Muscle of arm (tissue), 12 donors: Measurements from ENCODE around the gene WDR82. TPM values are rescaled to one million over a fixed set of nuclear protein-coding genes. Genes with fewer than 3 reads are reported as not detected.

Experiments used
- DNase-seq: peaks from one replicate; pipeline ENCODE4 v3.0.0-alpha.2; 2013
- polyA plus RNA-seq, 12 donors: library from polyadenylated mRNA; unstranded; fragments of 120-200 nt; gene quantifications; one replicate each; pipeline ENCODE4 v1.2.1, GENCODE V29; 2013; ENCODE audit not compliant: insufficient read length in 12 of 12

WDR82 gene
- polyA plus RNA-seq, 12 donors: 73.8 to 110 (median 91.3) TPM

- DNase-seq: no peak
Observed at GRCh38 chr3:52311576-52312119, 33.2 kb upstream of the WDR82 start.

- DNase-seq: no peak
Observed at GRCh38 chr3:52310861-52311575, 32.6 kb upstream of the WDR82 start.

- no peak for DNase-seq
Observed at GRCh38 chr3:52308308-52308707, 29.9 kb upstream of the WDR82 start.

DNA sequence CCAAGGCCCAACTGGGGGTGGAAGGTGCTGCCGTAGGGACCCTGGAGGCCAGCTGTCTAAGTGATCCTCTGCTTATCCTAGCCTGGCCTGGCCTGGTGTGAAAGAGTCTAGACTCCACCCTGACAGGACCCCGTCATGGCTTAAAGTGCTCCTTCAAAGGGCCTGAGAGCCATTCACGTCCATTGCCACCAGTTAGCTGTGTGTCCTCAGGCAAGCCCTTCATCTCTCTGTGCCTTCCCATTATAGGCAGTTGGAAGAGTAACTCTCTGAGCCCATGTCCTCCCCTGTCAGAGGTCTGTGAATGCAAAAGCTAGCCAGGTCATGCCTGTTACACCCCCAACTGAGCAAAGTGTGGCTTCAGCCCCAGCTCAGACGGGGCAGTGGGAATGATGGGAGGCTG is 28.5 kb upstream of the WDR82 start:
- DNase-seq: no peak

DNA sequence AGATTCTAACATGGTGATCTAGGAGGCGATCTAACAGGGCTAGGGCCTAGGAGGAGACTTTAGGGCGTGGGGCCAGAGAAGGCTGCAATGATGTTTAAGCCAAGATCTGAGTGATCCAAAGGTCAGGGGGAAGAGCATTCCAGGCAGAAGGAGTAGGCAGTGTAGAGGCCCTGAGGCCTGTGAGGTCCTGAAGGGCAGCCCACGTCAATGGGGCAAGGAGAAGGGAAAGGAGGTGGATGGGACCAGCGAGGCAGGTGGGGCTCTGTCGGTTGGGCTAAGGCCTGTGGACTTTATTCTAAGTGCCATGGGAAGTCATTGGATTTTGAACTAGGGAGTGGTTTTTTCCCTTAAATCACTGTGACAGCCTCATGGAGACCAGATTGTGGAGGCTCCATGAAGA is 27.5 kb upstream of the WDR82 start:
- DNase-seq: no peak

DNA sequence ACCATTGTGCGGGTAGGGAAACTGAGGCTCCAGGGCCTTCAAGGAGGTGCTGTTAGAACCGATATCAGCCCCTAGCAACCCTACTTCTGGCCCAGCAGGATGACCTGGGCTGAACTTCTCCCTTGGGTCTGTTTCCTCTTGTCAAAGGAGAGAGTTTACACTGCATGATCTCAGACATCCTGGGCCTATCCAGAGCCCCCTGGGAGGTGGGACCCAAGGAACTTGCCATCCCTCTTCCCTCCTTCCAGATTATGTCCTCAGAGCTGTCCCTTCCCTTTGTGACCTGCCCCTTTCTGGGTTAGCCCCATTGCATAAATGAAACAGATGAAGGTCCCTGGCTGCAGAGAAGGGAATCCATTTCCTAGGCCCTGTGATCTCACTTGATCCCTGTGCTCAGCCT is 25.4 kb upstream of the WDR82 start:
- DNase-seq: no peak

DNA sequence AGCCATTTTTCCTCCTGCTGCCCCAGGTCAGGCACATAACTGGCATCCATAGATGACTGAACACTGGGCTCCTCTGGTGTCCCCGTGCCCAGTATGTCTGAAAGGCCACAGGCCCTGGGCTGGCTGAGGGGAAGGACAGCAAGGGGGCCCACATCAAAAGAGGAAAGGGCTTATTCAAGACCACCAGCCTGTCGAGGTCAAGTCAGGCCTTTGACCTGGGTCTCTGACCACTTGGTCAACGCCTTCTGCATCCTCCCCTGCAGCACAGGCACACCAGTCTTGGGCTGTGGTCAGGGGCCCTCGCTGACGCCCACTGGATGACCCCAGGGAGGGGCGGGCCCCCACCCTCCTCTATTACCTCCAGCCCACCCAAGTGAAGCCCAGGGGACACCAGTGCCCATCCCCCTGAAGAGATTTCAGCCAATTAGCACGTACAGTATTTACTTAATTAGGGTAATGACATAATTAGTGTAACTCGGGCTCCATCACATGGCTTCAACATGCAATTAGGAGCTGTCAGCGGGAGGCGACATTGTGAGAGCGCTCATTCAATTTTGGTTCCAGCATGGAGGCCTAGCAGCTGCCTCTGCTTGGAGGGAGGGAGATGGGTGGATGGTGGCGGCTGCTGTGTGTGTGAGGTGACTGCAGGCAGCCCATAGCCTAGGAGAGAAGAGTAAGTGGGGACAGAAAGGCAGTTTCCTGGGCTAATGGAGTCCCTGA is 24.1 kb upstream of the WDR82 start:
- DNase-seq: no peak

DNA sequence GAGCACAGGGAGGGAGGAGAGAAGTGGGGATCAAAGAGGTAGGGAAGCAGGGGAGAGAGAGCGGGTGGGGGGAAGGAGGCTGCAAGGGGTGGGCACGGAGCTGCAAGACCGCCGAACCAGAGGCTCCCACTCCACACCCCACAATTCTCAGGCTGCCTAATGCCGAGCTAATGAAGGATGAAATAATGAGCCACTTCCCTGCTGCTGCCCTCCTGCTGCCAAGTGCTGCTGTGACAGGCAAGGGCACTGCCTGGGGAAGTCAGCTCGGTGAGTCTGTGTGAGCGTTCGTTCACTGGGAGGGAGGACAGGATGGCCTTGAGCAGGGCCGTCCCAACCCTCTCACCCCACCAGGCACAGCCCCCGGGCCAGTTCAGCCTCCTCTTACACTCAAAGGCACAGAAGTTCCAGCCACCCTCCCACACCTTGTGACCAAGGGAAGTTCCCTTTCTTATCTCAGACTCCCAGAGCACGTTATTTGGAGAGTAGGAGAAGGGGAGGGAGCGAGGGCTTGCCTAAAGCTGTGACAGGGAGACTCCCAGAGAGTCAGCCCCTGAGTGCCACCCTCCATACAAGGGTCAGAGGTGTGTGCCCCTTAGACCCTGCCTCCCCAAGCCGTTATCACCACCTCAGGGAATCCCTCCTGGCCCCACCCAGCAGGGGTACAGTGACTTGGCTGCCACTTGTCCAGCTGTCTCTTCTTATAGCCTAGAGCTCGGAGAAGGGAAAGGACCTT is 21.6 kb upstream of the WDR82 start:
- no peak for DNase-seq

DNA sequence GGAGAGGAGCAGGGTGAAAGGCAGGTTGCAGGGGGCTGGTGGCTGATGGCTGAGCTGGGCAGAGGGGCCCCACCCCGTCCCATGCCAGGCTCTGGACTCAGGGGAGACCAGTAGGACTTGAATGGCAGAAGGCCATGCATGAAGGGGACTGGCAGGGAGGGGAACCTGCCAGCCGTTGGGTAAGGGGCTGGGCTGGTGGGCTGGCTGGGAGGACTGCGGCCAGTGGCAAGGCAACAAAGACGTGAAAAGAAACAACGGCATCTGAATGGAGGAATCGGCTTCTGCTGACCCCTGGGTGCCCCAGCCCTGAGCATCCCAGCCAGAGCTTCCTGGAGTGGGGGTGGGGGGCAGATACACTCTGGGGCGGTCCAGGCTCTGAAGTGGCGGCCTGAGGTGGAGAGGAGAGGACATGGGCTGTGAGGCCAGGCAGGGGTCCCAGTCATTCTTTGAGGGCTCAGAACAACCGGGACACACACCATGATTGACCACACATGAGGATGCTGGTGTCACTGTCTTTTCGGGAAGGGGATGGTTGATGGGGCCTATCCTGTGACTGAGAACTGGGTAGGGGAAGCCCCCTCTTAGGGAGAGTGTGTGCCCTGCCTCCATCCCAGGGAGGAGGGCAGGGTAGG is 20.9 kb upstream of the WDR82 start:
- DNase-seq: no peak

GRCh38 chr3:52298149-52299098 is 20.0 kb upstream of the WDR82 start:
- no peak for DNase-seq

- no peak for DNase-seq
Observed at GRCh38 chr3:52297242-52298148, 19.0 kb upstream of the WDR82 start.

DNA sequence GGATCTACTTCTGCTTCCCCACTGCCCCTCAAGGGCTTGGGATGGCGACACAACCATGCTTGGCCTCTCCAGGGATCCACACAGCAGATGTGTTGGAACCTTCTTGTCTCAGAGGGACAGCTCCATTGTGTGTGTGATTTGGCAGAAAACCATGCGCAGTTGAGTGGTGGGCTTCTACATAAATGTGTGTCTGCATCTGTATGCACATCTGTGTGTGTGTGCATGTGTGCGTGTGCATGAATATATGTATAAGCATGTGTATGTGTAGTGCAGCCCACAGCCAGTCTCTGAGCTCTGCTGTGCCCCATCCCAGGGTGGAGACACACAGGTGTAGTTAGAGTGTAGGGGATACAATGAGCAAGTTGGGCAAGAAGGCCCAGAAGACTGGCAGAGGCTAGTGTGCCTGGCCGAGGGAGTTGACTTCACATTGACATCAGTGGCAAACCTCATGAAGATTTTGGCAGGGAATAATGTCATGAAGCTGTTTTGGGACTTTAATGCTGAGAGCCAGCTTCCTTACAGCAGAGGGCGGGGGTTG is 17.3 kb upstream of the WDR82 start:
- DNase-seq: no peak

DNA sequence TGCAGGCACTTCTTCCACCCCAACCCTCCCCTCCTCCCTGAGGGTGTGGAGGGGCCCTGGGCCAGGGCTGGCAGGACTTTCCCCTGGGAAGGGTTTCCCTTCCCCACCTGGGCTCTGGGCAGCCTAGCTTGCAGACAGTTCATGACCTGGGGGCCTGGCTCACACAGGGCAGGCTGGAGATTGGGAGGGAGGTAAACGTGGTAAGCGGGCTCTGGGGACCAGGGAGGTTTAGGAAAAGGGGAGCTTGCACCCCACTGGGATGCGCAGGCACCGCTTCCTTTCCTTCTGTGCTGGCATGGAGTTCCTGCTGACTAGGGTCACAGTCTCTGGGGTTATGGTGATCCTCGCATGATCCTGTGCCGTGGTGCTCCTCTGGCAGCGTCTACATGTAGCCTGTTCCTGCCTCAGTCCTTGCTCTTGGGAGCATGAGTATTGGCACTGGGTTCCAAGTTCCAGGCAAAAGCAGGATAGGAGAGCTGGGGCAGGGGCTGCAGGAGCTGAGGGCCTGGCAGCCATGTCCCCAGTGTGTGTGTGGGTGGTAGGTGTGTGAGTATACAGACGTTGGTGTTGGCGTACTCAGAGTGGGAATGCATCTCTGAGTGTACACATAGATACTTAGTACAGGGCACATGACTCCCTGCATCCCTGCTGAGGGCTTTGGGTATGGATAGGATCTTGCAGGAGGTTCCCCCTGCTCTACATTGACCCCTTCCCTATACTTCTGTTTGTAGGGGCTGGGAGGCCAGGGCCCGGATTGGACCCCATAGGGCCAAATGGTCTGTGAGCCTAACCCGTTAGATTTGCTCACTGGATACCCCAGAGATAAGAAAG is 16.1 kb upstream of the WDR82 start:
- DNase-seq: no peak

DNA sequence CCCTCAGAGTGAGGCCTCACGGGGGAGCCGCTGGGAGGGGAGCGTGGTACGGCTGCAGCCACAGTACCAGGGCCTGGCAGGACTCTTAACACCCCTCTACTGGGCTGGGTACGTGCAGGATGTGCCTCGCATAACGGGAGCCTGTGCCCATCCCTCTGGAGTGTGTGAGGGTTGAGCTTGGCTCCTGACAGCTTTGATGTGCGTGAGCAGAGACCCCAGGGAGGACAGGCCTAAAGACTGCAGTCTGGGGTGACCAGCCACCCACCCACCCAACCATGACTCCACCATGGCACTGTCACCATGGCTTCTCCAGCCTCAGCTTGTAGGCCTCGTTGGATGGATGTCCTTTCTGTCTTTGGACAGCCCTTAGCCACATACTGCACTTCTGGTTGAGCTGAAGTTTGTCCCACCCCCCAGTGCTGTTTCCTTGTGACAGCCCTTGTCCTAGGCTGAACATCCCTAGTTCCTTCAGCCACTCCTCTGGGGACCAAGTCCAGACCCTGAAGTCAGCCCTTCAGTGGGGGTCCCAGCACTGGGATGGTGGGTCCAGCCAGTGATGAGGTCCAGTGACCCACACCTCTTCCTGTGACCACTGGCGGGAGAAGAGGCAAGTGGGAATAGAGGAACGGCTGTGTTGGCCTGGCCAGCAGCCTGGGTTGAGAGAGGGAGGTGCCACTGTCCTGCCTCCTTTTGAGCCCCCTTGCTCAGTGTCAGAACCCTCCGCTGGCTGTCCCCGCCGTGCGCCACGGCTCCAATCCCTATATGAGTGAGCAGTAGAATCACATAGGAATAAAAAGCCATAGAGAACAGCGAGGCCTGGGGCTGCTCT is 15.3 kb upstream of the WDR82 start:
- DNase-seq: no peak

DNA sequence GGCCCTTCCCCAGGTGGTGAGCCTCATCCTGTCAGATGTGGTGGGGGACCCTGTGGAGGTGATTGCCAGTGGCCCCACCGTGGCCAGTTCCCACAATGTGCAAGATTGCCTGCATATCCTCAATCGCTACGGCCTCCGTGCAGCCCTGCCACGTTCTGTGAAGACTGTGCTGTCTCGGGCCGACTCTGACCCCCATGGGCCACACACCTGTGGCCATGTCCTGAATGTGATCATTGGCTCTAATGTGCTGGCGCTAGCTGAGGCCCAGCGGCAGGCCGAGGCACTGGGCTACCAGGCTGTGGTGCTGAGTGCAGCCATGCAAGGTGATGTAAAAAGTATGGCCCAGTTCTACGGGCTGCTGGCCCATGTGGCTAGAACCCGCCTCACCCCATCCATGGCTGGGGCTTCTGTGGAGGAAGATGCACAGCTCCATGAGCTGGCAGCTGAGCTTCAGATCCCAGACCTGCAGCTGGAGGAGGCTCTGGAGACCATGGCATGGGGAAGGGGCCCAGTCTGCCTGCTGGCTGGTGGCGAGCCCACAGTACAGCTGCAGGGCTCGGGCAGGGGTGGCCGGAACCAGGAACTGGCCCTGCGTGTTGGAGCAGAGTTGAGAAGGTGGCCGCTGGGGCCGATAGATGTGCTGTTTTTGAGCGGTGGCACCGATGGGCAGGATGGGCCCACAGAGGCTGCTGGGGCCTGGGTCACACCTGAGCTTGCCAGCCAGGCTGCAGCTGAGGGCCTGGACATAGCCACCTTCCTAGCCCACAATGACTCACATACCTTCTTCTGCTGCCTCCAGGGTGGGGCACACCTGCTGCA is 14.0 kb upstream of the WDR82 start:
- no peak for DNase-seq

DNA sequence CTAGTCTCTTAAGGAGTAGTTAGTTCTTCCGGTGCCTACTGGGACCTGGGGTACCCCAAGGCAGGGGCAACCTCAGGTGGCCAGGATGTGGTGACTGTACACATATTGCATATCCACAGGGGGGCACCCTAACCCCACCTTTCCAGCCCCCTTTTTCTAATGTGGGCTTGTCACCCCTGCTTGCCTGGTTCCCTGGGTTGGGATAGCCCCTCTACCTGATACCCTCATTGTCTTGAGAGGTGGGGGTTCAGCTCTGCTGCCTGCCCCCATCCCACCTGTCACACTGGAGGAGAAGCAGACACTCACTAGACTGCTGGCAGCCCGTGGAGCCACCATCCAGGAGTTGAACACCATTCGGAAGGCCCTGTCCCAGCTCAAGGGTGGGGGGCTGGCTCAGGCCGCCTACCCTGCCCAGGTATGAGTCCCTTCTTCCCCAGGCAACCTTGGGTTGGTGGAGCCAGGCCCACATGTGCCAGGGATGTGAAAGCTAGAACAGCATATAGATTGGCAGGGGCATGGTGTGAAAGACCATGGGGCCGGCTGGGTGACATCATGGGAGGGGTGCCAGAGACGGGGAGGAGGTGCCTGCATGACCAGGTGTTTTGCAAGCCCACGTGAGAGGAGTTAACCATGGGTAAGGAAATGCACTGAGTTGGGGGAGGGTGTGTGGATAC is 13.2 kb upstream of the WDR82 start:
- no peak for DNase-seq
